Suppressor macrophage treated with lipopolysaccharide for 1 hour (primary cell): ENCODE data around the gene SUFU.
"Not testable (repeated sequence)": the region's sequence is repeated elsewhere in the genome, so short reads cannot be mapped to it uniquely, and the experiment has no call there.

Experiments used
- DNase-seq, 3 donors: peaks; one replicate each; pipeline ENCODE4 v3.0.0-alpha.2; 2020 to 2022

The SUFU gene

DNA sequence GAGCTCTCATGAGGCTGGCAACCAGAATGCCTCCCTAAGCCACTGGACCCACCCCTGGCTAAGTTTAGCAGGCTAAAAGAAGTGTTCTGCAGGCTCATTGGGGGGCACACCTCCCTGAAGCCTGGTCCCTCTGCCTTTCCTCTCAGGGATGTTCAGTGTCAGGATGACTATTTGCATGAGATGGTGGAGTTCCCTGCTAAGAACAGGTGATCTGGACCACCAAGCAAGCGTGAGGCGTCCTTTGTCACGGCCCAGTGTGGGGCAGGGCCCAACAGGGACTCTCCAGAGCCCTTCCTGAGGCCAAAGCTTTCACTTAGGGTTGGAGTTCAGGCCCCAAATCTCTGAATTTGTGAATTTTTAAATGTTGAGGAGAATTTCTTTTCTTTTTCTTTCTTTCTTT is 12.0 kb downstream of the SUFU start:
- no peak for DNase-seq

- no peak for DNase-seq
These were observed 13.8 kb downstream of the SUFU start for GRCh38 chr10:102517553-102517952.

DNA sequence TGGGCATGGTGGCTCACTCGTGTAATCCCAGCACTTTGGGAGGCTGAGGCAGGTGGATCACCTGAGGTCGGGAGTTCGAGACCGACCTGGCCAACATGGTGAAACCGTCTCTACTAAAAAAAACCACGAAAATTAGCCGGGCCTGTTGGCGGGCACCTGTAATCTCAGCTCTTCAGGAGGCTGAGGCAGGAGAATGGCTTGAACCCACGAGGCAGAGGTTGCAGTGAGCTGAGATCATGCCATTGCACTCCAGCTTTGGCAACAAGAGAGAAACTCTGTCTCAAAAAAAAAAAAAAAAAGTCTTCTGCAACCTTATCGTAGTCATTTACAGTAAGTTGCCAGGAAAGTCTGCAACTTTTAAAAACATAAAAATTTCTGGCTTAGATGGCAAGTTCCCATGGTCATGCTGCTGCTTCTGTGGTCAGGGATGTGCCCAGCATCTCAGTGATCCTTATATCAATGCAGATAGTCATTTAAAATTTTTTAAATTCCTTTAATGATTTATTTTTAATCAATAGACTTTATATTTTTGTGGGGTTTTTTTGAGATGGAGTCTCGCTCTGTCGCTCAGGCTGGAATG is 15.6 kb downstream of the SUFU start:
- DNase-seq, result no peak

- DNase-seq, result no peak
These were observed 19.1 kb downstream of the SUFU start for GRCh38 chr10:102522874-102523249.

DNA sequence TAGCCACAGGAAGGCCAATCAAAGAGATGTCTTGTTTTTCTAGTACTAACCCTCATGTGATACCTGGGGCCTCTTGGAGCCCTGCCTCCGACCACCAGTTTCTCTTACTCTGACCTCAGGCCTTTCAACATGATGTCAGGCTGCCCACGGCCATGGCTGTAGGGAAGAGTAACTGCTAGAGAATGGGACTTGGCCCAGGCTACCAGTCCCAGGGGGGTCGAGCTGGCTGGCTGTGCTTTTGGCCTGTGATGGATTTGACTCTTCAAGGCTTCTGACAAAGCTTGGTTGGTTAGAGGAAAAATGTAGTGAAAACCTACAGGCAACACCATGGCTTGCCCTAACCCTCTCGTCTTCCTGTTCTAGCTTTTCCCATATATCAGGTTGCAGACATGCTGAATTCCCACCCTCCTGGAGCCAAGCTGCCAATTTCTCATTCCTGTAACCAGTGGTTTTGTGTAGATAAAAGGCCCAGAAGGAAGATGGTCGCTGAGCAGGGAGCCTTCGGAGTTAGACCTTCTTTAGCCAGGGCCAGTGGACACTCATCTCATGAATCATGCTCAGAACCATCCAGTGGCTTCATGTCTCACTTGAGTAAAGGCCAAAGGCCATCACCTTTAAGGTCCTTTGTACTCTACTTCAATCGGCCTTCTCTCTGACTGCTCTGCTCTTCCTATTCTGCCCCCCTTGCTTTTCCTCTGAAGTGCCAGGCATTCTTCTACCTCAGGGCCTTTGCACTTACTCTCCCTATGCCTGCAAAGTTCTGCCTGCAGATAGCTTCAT is 19.7 kb downstream of the SUFU start:
- no peak for DNase-seq

DNA sequence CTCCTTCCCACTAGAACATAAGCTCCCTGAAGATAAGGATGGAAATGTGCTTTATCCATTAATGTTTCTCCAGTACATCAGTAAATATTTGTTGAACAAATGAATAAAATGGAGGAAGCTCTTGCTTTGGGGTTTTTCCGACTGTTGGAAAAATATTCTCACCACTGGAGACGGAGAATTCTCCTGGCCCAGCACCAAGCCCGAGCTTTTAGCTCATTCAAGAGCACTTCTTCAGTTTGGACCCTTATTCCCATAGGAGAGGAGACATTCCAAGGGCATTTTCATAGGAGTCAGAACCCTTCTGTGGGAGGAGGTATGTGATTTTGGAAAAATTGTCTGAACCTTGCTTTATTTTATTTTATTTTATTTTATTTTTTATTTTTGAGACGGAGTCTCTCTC is 21.0 kb downstream of the SUFU start:
- no peak for DNase-seq

DNA sequence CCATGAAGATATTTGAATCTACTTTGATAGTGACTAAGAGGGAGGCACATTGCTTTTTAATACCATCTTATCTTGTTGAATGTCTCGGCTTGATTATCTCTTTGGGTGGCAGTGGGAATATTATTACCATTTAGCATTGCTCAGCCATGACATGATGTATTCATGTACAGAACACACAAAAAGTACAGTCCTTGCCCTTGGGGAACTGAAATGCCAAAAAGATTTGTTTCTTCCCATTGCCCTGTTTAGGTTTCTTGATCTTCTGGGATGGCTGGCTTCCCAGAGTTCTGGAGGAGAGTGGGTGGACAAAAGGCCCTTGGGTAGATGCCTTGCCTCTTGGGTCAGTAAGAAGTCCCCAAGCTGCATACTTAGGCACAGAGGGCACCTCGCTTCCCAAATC is 23.8 kb downstream of the SUFU start:
- DNase-seq, result no peak

DNA sequence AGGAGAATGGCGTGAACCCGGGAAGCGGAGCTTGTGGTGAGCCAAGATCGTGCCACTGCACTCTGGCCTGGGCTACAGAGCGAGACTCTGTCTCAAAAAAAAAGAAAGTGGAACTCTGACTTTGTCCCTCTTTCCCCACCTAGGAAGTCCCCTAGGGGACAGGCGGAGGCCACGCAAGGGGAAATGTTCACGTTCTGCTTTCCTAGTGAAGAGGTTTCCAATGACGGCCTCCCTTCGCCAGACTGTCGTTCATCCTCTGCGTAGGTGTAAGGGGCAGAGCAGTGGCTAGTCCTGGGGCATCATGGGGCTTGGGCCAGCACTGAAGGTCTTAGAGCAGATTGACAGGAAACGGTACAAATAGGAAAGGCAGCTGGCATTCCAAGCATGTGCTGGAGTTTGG is 30.6 kb downstream of the SUFU start:
- peak; percentile 89 to 91 (median 90) for DNase-seq

DNA sequence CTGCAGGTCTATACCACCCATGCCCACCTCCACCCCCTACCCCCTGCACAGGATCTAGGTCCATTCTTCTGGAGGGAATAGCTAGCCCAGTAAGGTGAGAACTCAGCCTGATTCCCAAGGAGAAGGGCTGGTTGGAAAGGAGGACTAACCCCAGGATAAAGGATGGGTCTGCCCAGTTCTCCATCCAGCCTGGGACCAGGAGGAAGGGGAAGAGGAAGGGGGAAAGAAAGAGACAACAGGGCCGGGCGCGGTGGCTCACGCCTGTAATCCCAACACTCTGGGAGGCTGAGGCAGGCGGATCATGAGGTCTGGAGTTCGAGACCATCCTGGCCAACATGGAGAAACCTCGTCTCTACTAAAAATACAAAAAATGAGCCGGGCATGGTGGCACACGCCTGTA is 31.2 kb downstream of the SUFU start:
- not testable (repeated sequence) for DNase-seq

GRCh38 chr10:102535481-102536147 is 31.8 kb downstream of the SUFU start:
- no peak for DNase-seq

DNA sequence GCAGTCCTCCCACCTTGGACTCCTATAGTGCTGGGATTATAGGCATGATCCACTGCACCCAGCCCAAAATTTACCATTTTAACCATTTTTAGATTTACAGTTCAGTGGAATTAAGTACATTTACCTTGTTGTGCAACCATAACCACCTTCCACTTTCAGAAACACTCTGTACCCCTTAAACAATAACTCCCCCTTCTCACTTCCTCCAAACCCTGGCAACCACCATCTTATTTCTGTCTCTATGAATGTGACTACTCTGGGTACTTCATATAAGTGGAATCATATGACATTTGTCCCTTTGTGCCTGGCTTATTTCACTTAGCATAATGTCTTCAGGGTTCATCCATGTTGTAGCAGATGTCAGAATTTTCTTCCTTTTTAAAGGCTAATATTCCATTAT is 33.6 kb downstream of the SUFU start:
- DNase-seq, result no peak

DNA sequence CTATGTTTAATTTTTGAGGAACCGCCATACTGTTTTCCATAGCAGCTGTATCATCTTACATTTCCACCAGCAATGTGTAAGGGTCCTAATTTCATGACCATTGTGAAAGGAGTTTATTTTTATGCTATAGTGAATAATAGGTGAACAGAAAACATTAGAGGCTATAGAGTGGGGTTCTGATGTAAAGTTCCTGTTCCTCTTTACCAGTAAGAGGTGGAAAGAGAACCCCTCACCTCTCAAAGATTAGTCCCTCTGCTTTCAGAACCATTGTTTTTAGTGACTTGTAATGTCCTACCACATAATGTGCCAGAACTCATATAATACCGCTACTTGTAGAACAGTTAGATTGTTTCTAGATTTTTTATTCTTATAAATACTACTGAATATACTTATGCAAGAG is 34.2 kb downstream of the SUFU start:
- no peak for DNase-seq

- DNase-seq, result no peak
These were observed 35.0 kb downstream of the SUFU start for GRCh38 chr10:102538811-102539210.

GRCh38 chr10:102540023-102540422 is 36.3 kb downstream of the SUFU start:
- peak; percentile 35 to 43 (median 36) for DNase-seq

GRCh38 chr10:102542800-102543418 is 39.1 kb downstream of the SUFU start:
- DNase-seq, result peak; percentile 28 to 79 (median 74)

DNA sequence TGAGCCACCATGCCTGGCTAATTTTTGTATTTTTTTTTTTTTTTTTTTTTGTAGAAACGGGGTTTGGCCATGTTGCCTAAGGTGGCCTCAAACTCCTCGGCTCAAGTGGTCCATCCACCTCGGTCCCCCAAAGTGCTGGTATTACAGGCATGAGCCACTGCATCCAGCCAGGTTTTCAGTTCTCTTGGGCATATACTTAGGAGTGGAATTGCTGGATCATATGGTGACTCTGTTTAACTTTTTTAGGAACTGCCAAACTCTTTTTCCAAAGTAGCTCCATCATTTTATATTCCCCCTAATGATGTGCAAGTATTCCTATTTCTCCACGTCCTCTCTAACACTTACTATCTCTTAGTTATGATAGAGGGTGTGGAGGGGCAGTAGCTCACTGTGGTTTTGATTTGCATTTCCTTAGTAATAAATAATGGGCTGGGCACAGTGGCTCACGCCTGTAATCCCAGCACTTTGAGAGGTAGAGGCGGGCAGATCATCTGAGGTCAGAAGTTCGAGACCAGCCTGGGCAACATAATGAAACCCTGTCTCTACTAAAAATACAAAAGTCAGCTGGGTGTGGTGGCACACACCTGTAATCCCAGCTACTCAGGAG is 41.6 kb downstream of the SUFU start:
- DNase-seq, result no peak

GRCh38 chr10:102545997-102546396 is 42.2 kb downstream of the SUFU start:
- DNase-seq, result no peak

DNA sequence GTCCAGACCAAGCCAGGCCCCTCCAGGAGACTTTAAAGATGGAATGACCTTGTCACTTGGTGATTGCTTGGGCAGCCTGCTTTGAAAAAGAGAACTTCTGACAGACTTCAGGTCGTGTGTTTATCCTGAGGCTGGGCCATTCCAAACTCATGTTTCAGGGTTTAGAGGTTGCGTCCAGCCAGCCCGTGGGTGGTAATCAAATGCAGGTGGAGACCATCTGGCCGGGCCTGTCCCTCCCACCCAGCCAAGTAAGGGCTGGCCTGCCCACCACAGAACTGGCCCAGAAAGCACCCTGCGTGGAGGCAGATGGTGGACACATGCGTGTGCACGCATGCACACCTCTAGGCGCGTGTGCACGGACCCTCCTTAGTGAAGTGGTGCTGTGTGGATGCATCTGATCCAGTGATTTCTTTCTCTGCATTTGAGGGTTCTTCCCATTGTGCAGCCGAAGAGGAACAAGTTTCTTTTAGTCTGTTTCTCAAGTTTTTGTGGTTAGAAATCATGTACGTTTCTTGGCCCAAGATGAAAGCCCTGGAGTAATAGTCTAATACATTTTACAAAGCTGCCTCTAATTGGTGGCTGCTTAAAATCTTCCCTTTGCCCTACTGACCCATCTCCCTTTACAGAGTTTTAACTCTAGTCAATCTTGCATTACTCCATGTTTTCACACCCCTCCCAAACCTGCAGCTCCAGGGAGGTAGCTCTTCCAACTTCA is 43.0 kb downstream of the SUFU start:
- DNase-seq, result peak; percentile 32 to 39 (median 36)

DNA sequence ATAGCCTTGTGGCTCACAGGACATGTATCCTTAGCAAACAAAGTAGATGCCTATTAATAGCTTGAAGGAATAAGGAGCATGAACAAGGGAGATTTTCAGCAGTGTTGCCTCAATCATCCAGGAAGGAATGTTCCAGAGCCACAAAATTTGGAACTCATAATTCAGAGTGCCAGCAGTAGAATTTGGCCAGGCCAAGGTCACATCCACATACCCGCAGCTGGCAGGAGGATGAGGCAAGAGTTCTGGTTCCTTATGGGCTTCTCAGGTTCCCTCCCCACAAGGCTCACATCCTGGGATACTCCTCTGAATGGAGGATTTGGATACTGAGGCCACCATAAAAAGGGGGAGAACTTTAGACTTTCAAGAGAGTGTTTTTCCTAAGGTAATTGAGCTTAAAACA is 45.8 kb downstream of the SUFU start:
- no peak for DNase-seq

DNA sequence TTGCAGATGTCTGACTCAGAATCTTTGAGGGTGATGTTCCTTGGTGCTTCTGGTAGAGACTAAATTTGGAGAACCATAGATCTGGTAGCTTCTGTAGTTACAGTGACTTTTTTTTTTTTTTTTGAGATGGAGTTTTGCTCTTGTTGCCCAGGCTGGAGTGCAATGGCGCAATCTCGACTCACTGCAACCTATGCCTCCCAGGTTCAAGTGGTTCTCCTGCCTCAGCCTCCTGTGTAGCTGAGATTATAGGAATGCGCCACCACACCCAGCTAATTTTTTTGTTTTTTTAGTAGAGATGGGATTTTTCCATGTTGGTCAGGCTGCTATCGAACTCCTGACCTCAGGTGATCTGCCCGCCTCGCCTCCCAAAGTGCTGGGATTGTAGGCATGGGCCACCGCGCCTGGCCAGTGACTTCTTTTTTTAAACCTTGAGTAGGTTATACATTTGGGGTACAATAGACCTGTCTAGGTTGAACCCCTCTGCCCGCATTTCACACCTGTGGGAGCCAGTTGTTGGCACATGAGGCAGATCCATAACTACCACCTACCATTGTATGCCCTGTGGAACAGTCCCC is 47.0 kb downstream of the SUFU start:
- no peak for DNase-seq

GRCh38 chr10:102552533-102552932 is 48.8 kb downstream of the SUFU start:
- no peak for DNase-seq

GRCh38 chr10:102553771-102554170 is 50.0 kb downstream of the SUFU start:
- DNase-seq, result no peak
